ENCODE results near the gene CTAGE6.
"Not testable (repeated sequence)": the region's sequence is repeated elsewhere in the genome, so short reads cannot be mapped to it uniquely, and the experiment has no call there.

DNA sequence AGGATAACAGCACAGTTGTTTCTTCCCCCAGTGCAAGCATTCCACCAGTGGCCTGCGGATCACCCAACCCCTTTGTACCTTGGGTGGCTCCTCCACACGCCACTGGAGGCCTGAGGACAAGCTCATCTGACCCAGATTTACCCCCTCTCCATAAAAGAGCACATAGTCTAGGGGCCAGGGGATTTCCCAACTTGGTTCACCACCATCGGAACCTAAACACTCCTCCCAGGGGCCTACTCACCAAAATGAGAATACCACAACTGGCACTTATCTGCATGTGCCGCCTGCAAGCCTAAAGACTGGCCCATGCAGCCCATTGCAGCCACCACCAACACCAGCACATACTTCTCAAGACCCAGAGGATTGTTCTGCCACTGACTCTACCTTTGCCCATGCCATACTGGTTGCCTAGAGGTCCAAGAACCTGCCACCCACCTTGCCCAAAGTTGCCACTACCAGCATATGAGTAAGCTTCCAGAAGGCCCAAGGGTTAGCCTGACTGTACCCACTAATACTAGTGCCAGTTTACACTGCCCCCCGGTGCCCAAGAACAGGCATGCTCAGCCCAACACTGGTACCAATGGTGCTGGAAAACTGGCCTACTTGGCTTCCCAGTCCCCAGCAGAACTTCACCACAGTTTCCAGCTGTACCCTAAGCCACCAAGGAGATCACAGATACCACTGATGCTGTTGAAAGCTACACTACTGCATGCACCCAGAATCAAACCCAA is 15.4 kb upstream of the CTAGE6 start:
- not testable (repeated sequence) for TF ChIP-seq POLR2AphosphoS5, POLR2A (IDR thresholded peaks at IDR 0.05; ENCODE audit: low read depth, low read length)

All from GM12892 (cell line).